ENCODE results near the gene ATF6B. TPM values are rescaled to one million over a fixed set of nuclear protein-coding genes. Genes with fewer than 3 reads are reported as not detected.

ATF6B gene
- total RNA-seq = 10 to 100 TPM; 41.5 to 63.5 (median 57.3) TPM

GRCh38 chr6:32127717-32128592 lies at the start of gene ATF6B:
Gene ATF6B, minus strand, starts transcription at chr6:32128246. Its CDS starts 39 bp downstream, at chr6:32128207.
- peaks cover 10 to 30% of the 10 kb centered on the region in 2 donors for H3K36me3 ChIP-seq
- peak within 1 kb of the TSS; percentile 65 to 97 (median 97) for H3K4me3 ChIP-seq (replicated peaks in 1 of 3)
- H3K9me3 ChIP-seq = no peaks in the 10 kb centered on the region
- intact Hi-C loops (cut with DNase I) = no loop called here
- whole genome bisulfite sequencing, 2 donors = 0% methylated on average over 35 to 44 of the region's 44 CpGs
- peak; percentile 100 for DNase-seq
- H3K27me3 ChIP-seq = no peaks in the 10 kb centered on the region
- peaks cover 26% of the 10 kb centered on the region in 2 donors for H3K4me1 ChIP-seq
- H3K27ac ChIP-seq = peak within 1 kb of the TSS; percentile 87 to 93 (median 89)
- TF ChIP-seq, protein P1, sequence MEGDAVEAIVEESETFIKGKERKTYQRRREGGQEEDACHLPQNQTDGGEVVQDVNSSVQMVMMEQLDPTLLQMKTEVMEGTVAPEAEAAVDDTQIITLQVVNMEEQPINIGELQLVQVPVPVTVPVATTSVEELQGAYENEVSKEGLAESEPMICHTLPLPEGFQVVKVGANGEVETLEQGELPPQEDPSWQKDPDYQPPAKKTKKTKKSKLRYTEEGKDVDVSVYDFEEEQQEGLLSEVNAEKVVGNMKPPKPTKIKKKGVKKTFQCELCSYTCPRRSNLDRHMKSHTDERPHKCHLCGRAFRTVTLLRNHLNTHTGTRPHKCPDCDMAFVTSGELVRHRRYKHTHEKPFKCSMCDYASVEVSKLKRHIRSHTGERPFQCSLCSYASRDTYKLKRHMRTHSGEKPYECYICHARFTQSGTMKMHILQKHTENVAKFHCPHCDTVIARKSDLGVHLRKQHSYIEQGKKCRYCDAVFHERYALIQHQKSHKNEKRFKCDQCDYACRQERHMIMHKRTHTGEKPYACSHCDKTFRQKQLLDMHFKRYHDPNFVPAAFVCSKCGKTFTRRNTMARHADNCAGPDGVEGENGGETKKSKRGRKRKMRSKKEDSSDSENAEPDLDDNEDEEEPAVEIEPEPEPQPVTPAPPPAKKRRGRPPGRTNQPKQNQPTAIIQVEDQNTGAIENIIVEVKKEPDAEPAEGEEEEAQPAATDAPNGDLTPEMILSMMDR (IDR thresholded peaks at IDR 0.05) = no peak
- peak in 1 of 2 donors; percentile 69 for TF ChIP-seq POLR2A (IDR thresholded peaks at IDR 0.05)

GRCh38 chr6:32177183-32177787 lies 49.2 kb upstream of the ATF6B start:
- intact Hi-C loops (cut with DNase I) = no loop called here
- DNase-seq = peak in 1 of 2 donors; percentile 41
- H3K36me3 ChIP-seq = peaks cover 5 to 7% of the 10 kb centered on the region in 2 donors
- no peaks in the 10 kb centered on the region for H3K9me3 ChIP-seq
- TF ChIP-seq POLR2A (IDR thresholded peaks at IDR 0.05) = peak in 1 of 2 donors; percentile 68
- TF ChIP-seq, protein P1 (IDR thresholded peaks at IDR 0.05) = no peak
- H3K27me3 ChIP-seq = no peaks in the 10 kb centered on the region
- WGBS, 2 donors = 1 to 2% methylated on average over 20 of the region's 20 CpGs
- peak overlapping the region; percentile 90 to 96 (median 94) for H3K27ac ChIP-seq
- peak overlapping the region in 2 of 3 donors; percentile 21 to 96 for H3K4me3 ChIP-seq (replicated peaks in 1 of 3)
- H3K4me1 ChIP-seq = peaks cover 25 to 35% of the 10 kb centered on the region in 2 donors

DNA sequence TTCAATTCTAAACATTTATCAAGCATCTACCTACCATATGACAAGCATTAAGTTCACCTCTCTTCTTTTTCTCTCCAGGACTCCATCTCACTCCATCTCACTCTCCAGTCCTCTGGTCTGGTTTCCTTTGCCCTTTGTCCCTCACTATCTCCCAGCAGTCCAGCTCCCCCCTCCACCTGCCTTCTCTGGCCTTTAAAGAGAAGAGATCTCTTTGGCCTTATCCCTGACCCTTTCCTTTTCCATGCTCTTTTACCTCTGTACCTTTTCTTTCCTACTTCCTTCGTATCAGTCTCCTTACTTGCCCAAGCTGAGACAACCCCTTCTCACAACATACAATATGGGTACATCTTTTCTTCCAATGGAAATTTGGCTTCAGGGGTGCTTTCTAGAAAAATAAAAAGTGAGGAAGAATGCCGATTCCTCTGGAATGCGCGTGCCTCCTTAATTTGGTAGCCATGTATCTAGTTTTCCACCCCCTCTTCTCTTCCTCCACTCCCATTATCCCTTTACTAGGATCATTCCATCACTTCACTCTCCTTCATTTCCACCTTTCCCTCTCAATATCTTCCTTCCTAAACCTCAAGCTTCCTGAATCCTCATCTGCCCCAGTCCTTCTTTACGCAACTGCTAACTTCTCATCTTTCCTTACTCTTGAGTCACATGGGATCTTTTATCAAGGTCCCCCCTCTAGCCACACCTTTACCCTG lies 48.6 kb upstream of the ATF6B start:
- peaks cover 25 to 35% of the 10 kb centered on the region in 2 donors for H3K4me1 ChIP-seq
- intact Hi-C loops (cut with DNase I) = no loop called here
- H3K4me3 ChIP-seq (replicated peaks in 1 of 3) = peak overlapping the region in 2 of 3 donors; percentile 21 to 96
- TF ChIP-seq, protein P1 (IDR thresholded peaks at IDR 0.05) = no peak
- no peak for TF ChIP-seq POLR2A (IDR thresholded peaks at IDR 0.05)
- H3K36me3 ChIP-seq = peaks cover 5 to 7% of the 10 kb centered on the region in 2 donors
- H3K9me3 ChIP-seq = no peaks in the 10 kb centered on the region
- no peak for DNase-seq
- peak overlapping the region; percentile 90 to 96 (median 94) for H3K27ac ChIP-seq
- 23 to 25% methylated on average over 5 of the region's 5 CpGs for WGBS, 2 donors
- no peaks in the 10 kb centered on the region for H3K27me3 ChIP-seq

- intact Hi-C loops (cut with DNase I) = no loop called here
- H3K36me3 ChIP-seq = peaks cover 0 to 1% of the 10 kb centered on the region in 2 donors
- 0% methylated on average over 19 to 22 of the region's 27 CpGs for WGBS, 2 donors
- peak within 1 kb of the TSS; percentile 72 to 98 (median 96) for H3K4me3 ChIP-seq (replicated peaks in 1 of 3)
- TF ChIP-seq, protein P1 (IDR thresholded peaks at IDR 0.05) = no peak
- peak in 1 of 2 donors; percentile 80 for TF ChIP-seq POLR2A (IDR thresholded peaks at IDR 0.05)
- H3K4me1 ChIP-seq = peaks cover 25 to 35% of the 10 kb centered on the region in 2 donors
- H3K27me3 ChIP-seq = no peaks in the 10 kb centered on the region
- no peaks in the 10 kb centered on the region for H3K9me3 ChIP-seq
- DNase-seq = peak; percentile 96
- H3K27ac ChIP-seq = peak within 1 kb of the TSS; percentile 94 to 96 (median 94)
Observed at GRCh38 chr6:32175711-32176475, 47.8 kb upstream of the ATF6B start, which contains the start of gene AGPAT1. Gene AGPAT1, minus strand, starts transcription at chr6:32176084. Its CDS starts 4,588 bp downstream, at chr6:32171496.
